SK-N-SH treated with all-trans-retinoic acid at 6 μM for 48 hours (cell line): ENCODE results near the gene ARMH4.

ENCODE experiments used
- ATAC-seq: fragments of 200-7000 bp; cut with Tn5 transposase; 3 replicates; pipeline ENCODE4 v1.9.1; 2020; ENCODE audit warnings: mild to moderate bottlenecking, moderate library complexity
- ARNTL ChIP-seq: fragments of 450-650 bp; formaldehyde crosslinking; IDR thresholded peaks from 2 replicates; pipeline ENCODE4 v1.5.0; 2020; ENCODE audit warnings: low read depth, mild to moderate bottlenecking, moderate library complexity, borderline replicate concordance
- BACH2 ChIP-seq: fragments of 250-450 bp; sonication (Bioruptor Pico); IDR thresholded peaks from 2 replicates; pipeline ENCODE4 v1.9.0; 2021; ENCODE audit warnings: mild to moderate bottlenecking, borderline replicate concordance
- CSDC2 ChIP-seq: fragments of 250-450 bp; sonication (Bioruptor Pico); IDR thresholded peaks from 2 replicates; pipeline ENCODE4 v1.5.0; 2020; ENCODE audit warnings: mild to moderate bottlenecking, moderate library complexity
- ESRRG ChIP-seq: fragments of 250-450 bp; sonication (Bioruptor Pico); IDR thresholded peaks from 2 replicates; pipeline ENCODE4 v1.6.1; 2021; ENCODE audit warnings: mild to moderate bottlenecking
- GLIS3 ChIP-seq: fragments of 250-450 bp; sonication (Bioruptor Pico); IDR thresholded peaks from 2 replicates; pipeline ENCODE4 v1.5.0; 2020; ENCODE audit warnings: mild to moderate bottlenecking, moderate library complexity
- ISL1 ChIP-seq: fragments of 250-450 bp; sonication (Bioruptor Pico); IDR thresholded peaks from 2 replicates; pipeline ENCODE4 v2.1.2; 2022; ENCODE audit warnings: mild to moderate bottlenecking, moderate library complexity
- OSR1 ChIP-seq: fragments of 250-450 bp; sonication (Bioruptor Pico); IDR thresholded peaks from 2 replicates; pipeline ENCODE4 v1.8.0; 2022; ENCODE audit warnings: moderate library complexity, mild to moderate bottlenecking, inconsistent platforms
- POU6F1 ChIP-seq: fragments of 250-450 bp; sonication (Bioruptor Pico); IDR thresholded peaks from 2 replicates; pipeline ENCODE4 v1.8.0; 2021; ENCODE audit warnings: low read depth, mild to moderate bottlenecking, moderate library complexity, borderline replicate concordance
- PPARA ChIP-seq: fragments of 250-450 bp; sonication (Bioruptor Pico); IDR thresholded peaks from 2 replicates; pipeline ENCODE4 v1.5.0; 2020; ENCODE audit warnings: mild to moderate bottlenecking, borderline replicate concordance
- RARB ChIP-seq: fragments of 250-450 bp; sonication (Bioruptor Pico); IDR thresholded peaks from 2 replicates; pipeline ENCODE4 v1.8.0; 2021; ENCODE audit warnings: mild to moderate bottlenecking, moderate library complexity
- SNAI2 ChIP-seq: fragments of 250-450 bp; sonication (Bioruptor Pico); IDR thresholded peaks from 2 replicates; pipeline ENCODE4 v1.5.0; 2020; ENCODE audit warnings: mild to moderate bottlenecking, moderate library complexity
- TCF4 ChIP-seq: fragments of 250-450 bp; sonication (Bioruptor Pico); IDR thresholded peaks from 2 replicates; pipeline ENCODE4 v1.8.0; 2021; ENCODE audit warnings: mild to moderate bottlenecking, moderate library complexity, borderline replicate concordance
- TOX ChIP-seq: fragments of 250-450 bp; sonication (Bioruptor Pico); IDR thresholded peaks from 2 replicates; pipeline ENCODE4 v1.8.0; 2021; ENCODE audit warnings: mild to moderate bottlenecking, moderate library complexity, borderline replicate concordance
- ZC3H10 ChIP-seq: fragments of 250-450 bp; sonication (Bioruptor Pico); IDR thresholded peaks from 2 replicates; pipeline ENCODE4 v1.5.1; 2021; ENCODE audit warnings: mild to moderate bottlenecking, moderate library complexity
- ZFP3 ChIP-seq: fragments of 250-450 bp; sonication (Bioruptor Pico); IDR thresholded peaks from 2 replicates; pipeline ENCODE4 v1.5.0; 2020; ENCODE audit warnings: mild to moderate bottlenecking, moderate library complexity
- ZFP30 ChIP-seq: fragments of 450-650 bp; formaldehyde crosslinking; IDR thresholded peaks from 2 replicates; pipeline ENCODE4 v1.5.0; 2022; ENCODE audit warnings: mild to moderate bottlenecking, moderate library complexity
- ZNF565 ChIP-seq: fragments of 450-650 bp; formaldehyde crosslinking; conservative IDR thresholded peaks from 2 replicates; pipeline ENCODE4 v1.5.0; 2020; ENCODE audit warnings: low read depth, mild to moderate bottlenecking, moderate library complexity
- ZNF70 ChIP-seq: fragments of 450-650 bp; formaldehyde crosslinking; IDR thresholded peaks from 2 replicates; pipeline ENCODE4 v1.5.0; 2020; ENCODE audit warnings: mild to moderate bottlenecking, moderate library complexity
- ZNF8 ChIP-seq: fragments of 450-650 bp; formaldehyde crosslinking; IDR thresholded peaks from 2 replicates; pipeline ENCODE4 v1.5.0; 2020; ENCODE audit warnings: mild to moderate bottlenecking, moderate library complexity
- TF ChIP-seq, protein P1 (sequence below): fragments of 250-450 bp; sonication (Bioruptor Pico); IDR thresholded peaks from 2 replicates; pipeline ENCODE4 v1.5.1; 2021; ENCODE audit warnings: mild to moderate bottlenecking, moderate library complexity
- TF ChIP-seq, protein P2 (sequence below): fragments of 250-450 bp; sonication (Bioruptor Pico); IDR thresholded peaks from 2 replicates; pipeline ENCODE4 v1.5.1; 2020; ENCODE audit warnings: low read depth, mild to moderate bottlenecking, moderate library complexity
- TF ChIP-seq, protein P3 (sequence below): fragments of 250-450 bp; sonication (Bioruptor Pico); IDR thresholded peaks from 2 replicates; pipeline ENCODE4 v1.5.0; 2020; ENCODE audit warnings: mild to moderate bottlenecking, moderate library complexity

The ARMH4 gene

GRCh38 chr14:58078471-58078870 lies 73.5 kb downstream of the ARMH4 start:
- ATAC-seq: peak; percentile 12; the same call in 1 of the 3 replicates
- TF ChIP-seq ZNF8 (no peak), ZNF70 (no peak), ZC3H10 (CRISPR knock-in tag) (no peak), SNAI2 (CRISPR knock-in tag) (no peak), TOX (CRISPR knock-in tag) (no peak), TCF4 (CRISPR knock-in tag) (no peak), ZFP30 (CRISPR knock-in tag) (no peak), OSR1 (CRISPR knock-in tag) (no peak), BACH2 (CRISPR knock-in tag) (no peak), ARNTL (CRISPR knock-in tag) (no peak), RARB (no peak), POU6F1 (CRISPR knock-in tag) (no peak), CSDC2 (no peak), ZNF565 (no peak), ESRRG (no peak), PPARA (no peak), GLIS3 (no peak)
- TF ChIP-seq, protein P1, sequence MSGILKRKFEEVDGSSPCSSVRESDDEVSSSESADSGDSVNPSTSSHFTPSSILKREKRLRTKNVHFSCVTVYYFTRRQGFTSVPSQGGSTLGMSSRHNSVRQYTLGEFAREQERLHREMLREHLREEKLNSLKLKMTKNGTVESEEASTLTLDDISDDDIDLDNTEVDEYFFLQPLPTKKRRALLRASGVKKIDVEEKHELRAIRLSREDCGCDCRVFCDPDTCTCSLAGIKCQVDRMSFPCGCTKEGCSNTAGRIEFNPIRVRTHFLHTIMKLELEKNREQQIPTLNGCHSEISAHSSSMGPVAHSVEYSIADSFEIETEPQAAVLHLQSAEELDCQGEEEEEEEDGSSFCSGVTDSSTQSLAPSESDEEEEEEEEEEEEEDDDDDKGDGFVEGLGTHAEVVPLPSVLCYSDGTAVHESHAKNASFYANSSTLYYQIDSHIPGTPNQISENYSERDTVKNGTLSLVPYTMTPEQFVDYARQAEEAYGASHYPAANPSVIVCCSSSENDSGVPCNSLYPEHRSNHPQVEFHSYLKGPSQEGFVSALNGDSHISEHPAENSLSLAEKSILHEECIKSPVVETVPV (CRISPR knock-in tag): no peak
- TF ChIP-seq, protein P2, sequence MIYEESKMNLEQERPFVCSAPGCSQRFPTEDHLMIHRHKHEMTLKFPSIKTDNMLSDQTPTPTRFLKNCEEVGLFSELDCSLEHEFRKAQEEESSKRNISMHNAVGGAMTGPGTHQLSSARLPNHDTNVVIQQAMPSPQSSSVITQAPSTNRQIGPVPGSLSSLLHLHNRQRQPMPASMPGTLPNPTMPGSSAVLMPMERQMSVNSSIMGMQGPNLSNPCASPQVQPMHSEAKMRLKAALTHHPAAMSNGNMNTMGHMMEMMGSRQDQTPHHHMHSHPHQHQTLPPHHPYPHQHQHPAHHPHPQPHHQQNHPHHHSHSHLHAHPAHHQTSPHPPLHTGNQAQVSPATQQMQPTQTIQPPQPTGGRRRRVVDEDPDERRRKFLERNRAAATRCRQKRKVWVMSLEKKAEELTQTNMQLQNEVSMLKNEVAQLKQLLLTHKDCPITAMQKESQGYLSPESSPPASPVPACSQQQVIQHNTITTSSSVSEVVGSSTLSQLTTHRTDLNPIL (CRISPR knock-in tag): no peak
- TF ChIP-seq, protein P3, sequence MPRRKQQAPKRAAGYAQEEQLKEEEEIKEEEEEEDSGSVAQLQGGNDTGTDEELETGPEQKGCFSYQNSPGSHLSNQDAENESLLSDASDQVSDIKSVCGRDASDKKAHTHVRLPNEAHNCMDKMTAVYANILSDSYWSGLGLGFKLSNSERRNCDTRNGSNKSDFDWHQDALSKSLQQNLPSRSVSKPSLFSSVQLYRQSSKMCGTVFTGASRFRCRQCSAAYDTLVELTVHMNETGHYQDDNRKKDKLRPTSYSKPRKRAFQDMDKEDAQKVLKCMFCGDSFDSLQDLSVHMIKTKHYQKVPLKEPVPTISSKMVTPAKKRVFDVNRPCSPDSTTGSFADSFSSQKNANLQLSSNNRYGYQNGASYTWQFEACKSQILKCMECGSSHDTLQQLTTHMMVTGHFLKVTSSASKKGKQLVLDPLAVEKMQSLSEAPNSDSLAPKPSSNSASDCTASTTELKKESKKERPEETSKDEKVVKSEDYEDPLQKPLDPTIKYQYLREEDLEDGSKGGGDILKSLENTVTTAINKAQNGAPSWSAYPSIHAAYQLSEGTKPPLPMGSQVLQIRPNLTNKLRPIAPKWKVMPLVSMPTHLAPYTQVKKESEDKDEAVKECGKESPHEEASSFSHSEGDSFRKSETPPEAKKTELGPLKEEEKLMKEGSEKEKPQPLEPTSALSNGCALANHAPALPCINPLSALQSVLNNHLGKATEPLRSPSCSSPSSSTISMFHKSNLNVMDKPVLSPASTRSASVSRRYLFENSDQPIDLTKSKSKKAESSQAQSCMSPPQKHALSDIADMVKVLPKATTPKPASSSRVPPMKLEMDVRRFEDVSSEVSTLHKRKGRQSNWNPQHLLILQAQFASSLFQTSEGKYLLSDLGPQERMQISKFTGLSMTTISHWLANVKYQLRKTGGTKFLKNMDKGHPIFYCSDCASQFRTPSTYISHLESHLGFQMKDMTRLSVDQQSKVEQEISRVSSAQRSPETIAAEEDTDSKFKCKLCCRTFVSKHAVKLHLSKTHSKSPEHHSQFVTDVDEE: no peak

DNA sequence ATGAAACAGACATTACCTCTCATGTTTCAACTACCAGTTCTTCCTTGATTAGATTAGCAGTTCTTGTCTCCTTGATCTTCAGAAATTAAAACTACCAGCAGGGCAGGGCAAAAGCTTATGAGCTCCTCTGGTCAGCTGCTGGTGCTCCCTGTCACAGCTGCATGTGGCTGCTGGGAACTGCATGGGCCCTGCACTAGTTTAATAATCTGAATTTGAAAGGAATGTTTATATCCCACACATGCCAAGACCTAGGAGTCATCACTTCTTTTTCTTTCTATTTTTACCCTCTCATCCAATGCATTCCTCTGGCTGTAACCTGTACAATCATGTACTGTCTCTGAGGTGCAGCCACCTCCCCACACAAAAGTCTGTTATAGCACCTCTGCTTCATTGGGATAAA lies 73.9 kb downstream of the ARMH4 start:
- no peak for TF ChIP-seq POU6F1 (CRISPR knock-in tag)
- no peak for TF ChIP-seq ZNF565
- TF ChIP-seq GLIS3: no peak
- TF ChIP-seq CSDC2: no peak
- TF ChIP-seq BACH2 (CRISPR knock-in tag): no peak
- TF ChIP-seq ZNF8: no peak
- no peak for TF ChIP-seq ESRRG
- TF ChIP-seq ZC3H10 (CRISPR knock-in tag): no peak
- no peak for TF ChIP-seq ZFP3
- TF ChIP-seq TCF4 (CRISPR knock-in tag): no peak
- peak; percentile 81 for ATAC-seq

GRCh38 chr14:58077621-58078020 lies 74.4 kb downstream of the ARMH4 start:
- peak; percentile 25 for ATAC-seq
- TF ChIP-seq POU6F1 (CRISPR knock-in tag) (no peak), ISL1 (no peak)
- TF ChIP-seq, all 23 proteins: peak for 0
